HG03139 (cell line): ENCODE data around the gene CCDC185.
"Not testable (repeated sequence)": the region's sequence is repeated elsewhere in the genome, so short reads cannot be mapped to it uniquely, and the experiment has no call there.

Source experiments
- ATAC-seq: cut with Tn5 transposase; IDR thresholded peaks from one replicate; pipeline ENCODE4 v1.9.1; 2021; ENCODE audit not compliant: unreplicated experiment

CCDC185 gene

DNA sequence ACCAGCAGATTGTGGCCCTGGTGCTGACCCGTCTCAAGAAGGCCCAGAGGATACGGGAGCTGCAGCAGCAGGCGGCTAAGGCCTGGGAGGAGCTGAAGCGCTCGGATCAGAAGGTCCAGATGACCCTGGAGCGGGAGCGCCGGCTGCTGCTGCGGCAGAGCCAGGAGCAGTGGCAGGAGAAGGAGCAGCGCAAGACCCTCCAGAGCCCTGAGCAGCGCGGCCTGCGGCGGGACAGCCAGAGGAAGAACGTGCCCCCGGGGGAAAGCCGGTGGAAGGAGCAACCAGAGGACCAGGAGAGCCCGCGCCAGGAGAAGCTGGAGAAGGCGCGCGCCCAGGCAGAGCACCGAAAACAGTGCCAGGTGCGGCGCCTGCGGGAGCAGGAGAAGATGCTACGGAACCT, 1.0 kb downstream of the CCDC185 start:
- ATAC-seq = no peak

- no peak for ATAC-seq
Measured at GRCh38 chr1:223394706-223395105, 1.5 kb downstream of the CCDC185 start.

DNA sequence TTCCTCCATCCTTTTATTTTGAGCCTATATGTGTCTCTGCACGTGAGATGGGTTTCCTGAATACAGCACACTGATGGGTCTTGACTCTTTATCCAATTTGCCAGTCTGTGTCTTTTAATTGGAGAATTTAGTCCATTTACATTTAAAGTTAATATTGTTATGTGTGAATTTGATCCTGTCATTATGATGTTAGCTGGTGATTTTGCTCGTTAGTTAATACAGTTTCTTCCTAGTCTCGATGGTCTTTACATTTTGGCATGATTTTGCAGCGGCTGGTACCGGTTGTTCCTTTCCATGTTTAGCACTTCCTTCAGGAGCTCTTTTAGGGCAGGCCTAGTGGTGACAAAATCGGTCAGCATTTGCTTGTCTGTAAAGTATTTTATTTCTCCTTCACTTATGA, 6.2 kb downstream of the CCDC185 start:
- ATAC-seq = not testable (repeated sequence)

- no peak for ATAC-seq
Measured at GRCh38 chr1:223401873-223402789, 8.9 kb downstream of the CCDC185 start.

- no peak for ATAC-seq
Measured at GRCh38 chr1:223402790-223403142, 9.6 kb downstream of the CCDC185 start.

DNA sequence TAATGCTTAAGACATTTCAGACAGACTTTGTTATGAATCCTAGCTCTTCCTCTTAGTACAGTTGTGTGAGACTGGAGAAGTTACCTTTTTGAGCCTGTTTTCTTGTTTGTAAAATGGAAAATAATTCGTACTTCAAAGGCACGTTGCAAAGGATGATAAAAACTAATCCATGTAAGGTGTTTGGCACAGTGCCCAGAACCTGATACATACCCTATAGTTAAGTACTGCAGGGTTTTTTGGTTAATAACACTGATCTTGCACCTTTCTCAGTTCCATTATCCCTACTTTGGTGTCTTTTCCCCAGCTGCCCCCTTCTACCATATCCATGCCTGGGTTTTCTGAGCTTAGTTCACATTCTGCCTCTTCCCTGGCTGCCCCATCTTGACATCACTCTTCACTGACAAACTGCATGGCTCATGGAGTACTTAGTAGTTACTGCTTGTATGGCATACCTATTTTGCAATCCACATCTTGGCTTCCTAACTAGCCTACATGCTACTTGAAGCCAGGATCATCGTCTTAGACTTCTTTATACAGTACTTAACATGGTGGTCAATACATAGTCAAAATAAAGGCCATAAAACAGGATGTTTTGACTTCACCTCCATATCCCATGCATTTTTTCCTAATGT, 10.1 kb downstream of the CCDC185 start:
- ATAC-seq = no peak

DNA sequence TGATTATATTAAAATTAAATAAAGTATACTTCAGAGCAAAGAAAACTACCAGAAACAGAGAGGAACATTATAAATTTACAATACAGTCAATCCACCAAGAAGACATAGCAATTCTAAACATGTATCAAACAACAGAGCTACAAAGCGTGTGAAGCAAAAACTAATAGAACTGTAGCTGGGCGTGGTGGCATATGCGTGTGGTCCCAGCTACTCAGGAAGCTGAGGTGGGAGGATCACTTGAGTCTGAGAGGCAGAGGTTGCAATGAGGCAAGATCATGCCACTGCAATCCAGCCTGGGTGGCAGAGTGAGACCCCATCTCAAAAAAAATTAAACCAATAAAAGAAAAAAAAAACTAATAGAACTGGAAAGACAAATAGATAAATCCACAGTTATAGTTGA, 12.3 kb downstream of the CCDC185 start:
- no peak for ATAC-seq

- no peak for ATAC-seq
Measured at GRCh38 chr1:223410036-223410435, 16.8 kb downstream of the CCDC185 start.

GRCh38 chr1:223411309-223411708, 18.1 kb downstream of the CCDC185 start:
- no peak for ATAC-seq

GRCh38 chr1:223411710-223412109, 18.5 kb downstream of the CCDC185 start:
- no peak for ATAC-seq

GRCh38 chr1:223413216-223413615, 20.0 kb downstream of the CCDC185 start:
- ATAC-seq = no peak

- no peak for ATAC-seq
Measured at GRCh38 chr1:223417444-223417843, 24.2 kb downstream of the CCDC185 start.

GRCh38 chr1:223417903-223418663, 24.9 kb downstream of the CCDC185 start:
- no peak for ATAC-seq

- no peak for ATAC-seq
Measured at GRCh38 chr1:223419115-223419514, 25.9 kb downstream of the CCDC185 start.

GRCh38 chr1:223419561-223419960, 26.3 kb downstream of the CCDC185 start:
- no peak for ATAC-seq

DNA sequence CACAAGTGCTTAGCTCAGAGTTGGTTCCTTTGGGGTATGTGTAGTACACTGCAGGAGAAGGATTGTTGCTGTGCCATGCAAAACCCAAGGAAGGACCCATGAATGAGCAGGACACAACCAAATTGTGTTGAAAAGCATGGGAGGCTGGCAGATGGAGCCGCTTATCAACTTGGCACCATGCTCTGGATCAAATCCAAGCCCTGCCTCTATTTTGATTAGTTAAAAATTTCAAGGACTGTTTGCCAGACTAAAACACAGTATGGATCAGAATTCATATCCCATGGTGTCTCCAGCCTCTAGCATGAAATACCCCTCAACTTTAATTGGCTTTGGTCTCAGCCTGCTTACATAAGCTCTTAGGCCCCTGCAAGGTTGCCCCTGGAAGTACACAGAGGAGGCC, 27.8 kb downstream of the CCDC185 start:
- ATAC-seq = no peak

GRCh38 chr1:223421676-223422075, 28.5 kb downstream of the CCDC185 start:
- ATAC-seq = no peak

DNA sequence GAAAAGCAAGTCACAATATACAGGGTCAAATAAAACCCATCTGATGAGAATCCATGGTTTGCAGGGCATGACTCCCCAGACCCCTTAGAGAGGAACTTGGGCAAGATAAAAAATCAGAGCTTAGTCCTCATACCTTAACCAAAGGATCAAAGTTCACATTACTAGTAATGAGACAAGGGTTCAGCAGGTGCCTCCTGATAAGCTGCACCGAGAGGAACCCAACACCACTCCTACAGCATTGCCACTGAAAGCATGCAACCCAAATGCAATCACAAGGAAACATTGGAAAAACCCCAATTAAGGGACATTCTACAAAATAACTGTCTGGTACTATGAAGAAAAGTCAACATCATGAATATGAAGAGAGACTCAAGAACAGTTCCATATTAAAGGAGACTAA, 29.7 kb downstream of the CCDC185 start:
- no peak for ATAC-seq

- ATAC-seq = no peak
Measured at GRCh38 chr1:223423641-223424233, 30.5 kb downstream of the CCDC185 start.

- no peak for ATAC-seq
Measured at GRCh38 chr1:223425550-223425949, 32.3 kb downstream of the CCDC185 start.

DNA sequence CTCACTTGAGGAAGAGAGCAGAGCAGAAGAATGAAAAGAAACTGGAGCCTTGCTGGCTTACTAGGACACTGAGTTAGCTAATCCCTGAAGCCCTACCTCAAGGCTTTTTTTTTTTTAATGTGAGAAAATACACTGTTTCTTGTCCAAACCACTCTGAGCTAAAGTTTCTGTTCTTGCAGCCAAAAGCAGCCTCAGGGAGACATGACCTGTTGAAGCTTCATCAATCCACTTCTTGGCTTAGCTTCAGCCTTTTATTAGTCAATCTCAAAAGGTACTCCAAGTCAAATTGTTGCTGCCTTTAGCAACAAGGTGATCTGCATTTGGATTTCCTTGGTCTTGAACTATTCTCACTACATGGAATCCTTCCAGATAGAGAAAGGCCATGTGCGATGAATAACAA, 33.7 kb downstream of the CCDC185 start:
- ATAC-seq = no peak
